Chondrocyte (in vitro differentiated cells): Measurements from ENCODE around the gene ATMIN. TPM values are rescaled to one million over a fixed set of nuclear protein-coding genes. Genes with fewer than 3 reads are reported as not detected.

Experiments used
- DNase-seq: peaks from one replicate; pipeline ENCODE4 v3.0.0; 2021; ENCODE audit warnings: mixed read lengths, low spot score
- H3K27ac Mint-ChIP-seq: one replicate; pipeline ENCODE4 v1.8.0; 2021; ENCODE audit warnings: mild to moderate bottlenecking, moderate library complexity, mixed read lengths; ENCODE audit not compliant: unreplicated experiment
- H3K27me3 Mint-ChIP-seq: 2 replicates; pipeline ENCODE4 v1.8.0; 2021; ENCODE audit warnings: low read depth, mixed read lengths
- H3K36me3 Mint-ChIP-seq: 2 replicates; pipeline ENCODE4 v1.8.0; 2021; ENCODE audit warnings: low read depth, mixed read lengths
- H3K4me1 Mint-ChIP-seq: 2 replicates; pipeline ENCODE4 v1.8.0; 2021; ENCODE audit warnings: low read depth, mild to moderate bottlenecking, mixed read lengths
- H3K4me3 Mint-ChIP-seq: one replicate; pipeline ENCODE4 v1.8.0; 2021; ENCODE audit warnings: mild to moderate bottlenecking, moderate library complexity, mixed read lengths; ENCODE audit not compliant: unreplicated experiment
- H3K9me3 Mint-ChIP-seq: 2 replicates; pipeline ENCODE4 v1.8.0; 2021; ENCODE audit warnings: low read depth, mixed read lengths
- total RNA-seq: library from RNA; stranded (reverse); gene quantifications from 3 replicates; pipeline ENCODE4 v1.2.1, GENCODE V29; 2021
- TF ChIP-seq, protein P1 (sequence below): fragments of 200-600 bp; sonication (generic); IDR thresholded peaks from 2 replicates; pipeline ENCODE4 v1.5.0; 2021; ENCODE audit warnings: antibody characterized with exemption, mild to moderate bottlenecking, moderate library complexity

The ATMIN gene
- total RNA-seq, 1 donor from 2014 or later = 34.5 TPM

- peak; percentile 100 for DNase-seq
- Mint-ChIP-seq H3K4me1 (peaks cover 5% of the 10 kb centered on the region), H3K9me3 (no peaks in the 10 kb centered on the region), H3K27me3 (no peaks in the 10 kb centered on the region), H3K36me3 (no peaks in the 10 kb centered on the region), H3K4me3 (peak within 1 kb of the TSS; percentile 36), H3K27ac (no peak within 1 kb of the TSS)
- TF ChIP-seq, protein P1, sequence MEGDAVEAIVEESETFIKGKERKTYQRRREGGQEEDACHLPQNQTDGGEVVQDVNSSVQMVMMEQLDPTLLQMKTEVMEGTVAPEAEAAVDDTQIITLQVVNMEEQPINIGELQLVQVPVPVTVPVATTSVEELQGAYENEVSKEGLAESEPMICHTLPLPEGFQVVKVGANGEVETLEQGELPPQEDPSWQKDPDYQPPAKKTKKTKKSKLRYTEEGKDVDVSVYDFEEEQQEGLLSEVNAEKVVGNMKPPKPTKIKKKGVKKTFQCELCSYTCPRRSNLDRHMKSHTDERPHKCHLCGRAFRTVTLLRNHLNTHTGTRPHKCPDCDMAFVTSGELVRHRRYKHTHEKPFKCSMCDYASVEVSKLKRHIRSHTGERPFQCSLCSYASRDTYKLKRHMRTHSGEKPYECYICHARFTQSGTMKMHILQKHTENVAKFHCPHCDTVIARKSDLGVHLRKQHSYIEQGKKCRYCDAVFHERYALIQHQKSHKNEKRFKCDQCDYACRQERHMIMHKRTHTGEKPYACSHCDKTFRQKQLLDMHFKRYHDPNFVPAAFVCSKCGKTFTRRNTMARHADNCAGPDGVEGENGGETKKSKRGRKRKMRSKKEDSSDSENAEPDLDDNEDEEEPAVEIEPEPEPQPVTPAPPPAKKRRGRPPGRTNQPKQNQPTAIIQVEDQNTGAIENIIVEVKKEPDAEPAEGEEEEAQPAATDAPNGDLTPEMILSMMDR = peak; percentile 24
Measured at GRCh38 chr16:81077076-81077940, 41.7 kb downstream of the ATMIN start, which contains the start of gene C16orf46. TSS of gene C16orf46 (minus strand) at chr16:81077238. CDS start at chr16:81063955, 13,283 bp downstream.

DNA sequence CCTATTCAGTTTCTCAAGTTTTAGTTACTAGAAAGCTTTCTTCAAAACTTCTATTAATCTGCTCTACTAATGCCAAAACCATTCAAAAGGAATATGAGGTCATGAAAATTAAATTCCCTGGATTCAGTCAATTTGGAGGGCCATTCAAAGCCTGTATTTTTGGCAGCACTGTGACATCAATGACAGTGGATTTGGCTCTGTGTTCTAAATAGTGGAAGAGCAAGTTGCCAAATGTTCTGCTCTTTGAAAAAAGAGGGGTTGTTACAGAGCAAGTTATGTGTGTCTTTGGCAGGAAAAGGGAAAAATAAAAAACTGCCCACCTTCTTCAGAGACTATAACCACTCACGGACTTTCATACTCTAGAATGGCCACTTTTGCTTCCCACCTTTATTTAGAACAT is 44.6 kb downstream of the ATMIN start:
- no peak for DNase-seq
- H3K36me3 Mint-ChIP-seq = no peaks in the 10 kb centered on the region
- no peak overlapping the region for H3K27ac Mint-ChIP-seq
- H3K9me3 Mint-ChIP-seq = no peaks in the 10 kb centered on the region
- peaks cover 5% of the 10 kb centered on the region for H3K4me1 Mint-ChIP-seq
- H3K4me3 Mint-ChIP-seq = no peak overlapping the region
- TF ChIP-seq, protein P1 = no peak
- no peaks in the 10 kb centered on the region for H3K27me3 Mint-ChIP-seq

DNA sequence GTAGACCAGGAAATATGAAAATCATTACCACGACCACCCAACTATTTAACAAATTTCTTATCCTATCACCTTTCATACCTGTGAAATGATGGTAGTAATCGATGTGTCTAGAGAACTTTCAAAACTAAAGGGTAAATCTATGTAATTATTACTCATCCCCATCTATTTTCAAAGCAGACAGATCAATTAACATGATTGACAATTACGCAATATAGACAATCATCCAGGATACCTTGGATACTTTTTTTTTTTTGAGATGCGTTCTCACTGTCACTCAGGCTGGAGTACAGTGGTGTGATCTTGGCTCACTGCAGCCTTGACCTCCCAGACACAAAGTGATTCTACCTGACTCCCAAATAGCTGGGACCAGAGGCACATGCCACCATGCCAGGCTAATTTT is 45.4 kb downstream of the ATMIN start:
- Mint-ChIP-seq H3K27ac (no peak overlapping the region), H3K4me3 (no peak overlapping the region), H3K9me3 (no peaks in the 10 kb centered on the region), H3K36me3 (no peaks in the 10 kb centered on the region), H3K27me3 (no peaks in the 10 kb centered on the region), H3K4me1 (peaks cover 5% of the 10 kb centered on the region)
- TF ChIP-seq, protein P1 = no peak
- DNase-seq = no peak

GRCh38 chr16:81088836-81089235 is 53.2 kb downstream of the ATMIN start:
- Mint-ChIP-seq H3K36me3 (peaks cover 4% of the 10 kb centered on the region), H3K9me3 (no peaks in the 10 kb centered on the region), H3K4me3 (no peak overlapping the region), H3K4me1 (no peaks in the 10 kb centered on the region), H3K27me3 (no peaks in the 10 kb centered on the region), H3K27ac (no peak overlapping the region)
- no peak for DNase-seq
- TF ChIP-seq, protein P1 = no peak

- H3K27ac Mint-ChIP-seq = no peak overlapping the region
- H3K4me1 Mint-ChIP-seq = peaks cover 15% of the 10 kb centered on the region
- H3K9me3 Mint-ChIP-seq = no peaks in the 10 kb centered on the region
- peaks cover under 1% of the 10 kb centered on the region for H3K36me3 Mint-ChIP-seq
- H3K27me3 Mint-ChIP-seq = no peaks in the 10 kb centered on the region
- no peak for DNase-seq
- peak overlapping the region; percentile 77 for H3K4me3 Mint-ChIP-seq
- TF ChIP-seq, protein P1 = no peak
Measured at GRCh38 chr16:81094771-81095251, 59.2 kb downstream of the ATMIN start.
